ENCODE measurements around the gene SLC25A6. TPM values are rescaled to one million over a fixed set of nuclear protein-coding genes. Genes with fewer than 3 reads are reported as not detected.

The SLC25A6 gene
- total RNA-seq, 2 donors from 2014 or later = 452 to 482 TPM

Other genes starting within 250 kb of the SLC25A6 start
- gene CRLF2, start 179.5 kb downstream of the SLC25A6 start, total RNA-seq = under 1 TPM; 0.18 to 0.28 TPM
- gene CSF2RA, start 123.3 kb downstream of the SLC25A6 start, total RNA-seq = 1 to 10 TPM; 1.6 to 4.8 TPM
- gene IL3RA, start 55.3 kb downstream of the SLC25A6 start, total RNA-seq = 1 to 10 TPM; 3.9 to 9.4 TPM
- 10 to 100 TPM; 14.6 to 19.9 TPM for gene ASMTL, start 60.8 kb upstream of the SLC25A6 start, total RNA-seq
- gene P2RY8, start 145.1 kb upstream of the SLC25A6 start, total RNA-seq = 1 to 10 TPM in 1 of 2 donors, under 1 TPM in 1; 0.43 to 2.1 TPM
- 10 to 100 TPM; 37.3 to 39.0 TPM for gene AKAP17A, start 199.5 kb upstream of the SLC25A6 start, total RNA-seq
- gene ASMT, start 222.9 kb upstream of the SLC25A6 start, total RNA-seq = not detected

All from left colon (tissue), 2 donors.